DND-41 (cell line): Measurements from ENCODE around the gene SPATA31E1.

Experiments
- ATAC-seq: fragments of 200-7000 bp; cut with Tn5 transposase; 3 replicates; pipeline ENCODE4 v1.9.1; 2021; ENCODE audit warnings: low read depth; ENCODE audit not compliant: insufficient read depth
- DNase-seq: peaks from one replicate; pipeline ENCODE4 v3.0.0-alpha.2; 2020
- H2AFZ ChIP-seq: 2 replicates; pipeline ENCODE4 v1.6.0; 2012; ENCODE audit warnings: low read depth, low read length
- H3K27ac ChIP-seq: 2 replicates; pipeline ENCODE4 v1.5.1; 2012; ENCODE audit warnings: low read length, inconsistent platforms
- H3K27me3 ChIP-seq: fragments of 200-600 bp; sonication (generic); 2 replicates; pipeline ENCODE4 v1.6.0; 2012; ENCODE audit warnings: low read length, mild to moderate bottlenecking, inconsistent platforms; ENCODE audit not compliant: insufficient read depth, poor library complexity
- H3K36me3 ChIP-seq: 2 replicates; pipeline ENCODE4 v1.5.1; 2012; ENCODE audit warnings: low read length, inconsistent platforms; ENCODE audit not compliant: insufficient read depth
- H3K4me1 ChIP-seq: 2 replicates; pipeline ENCODE4 v1.5.1; 2012; ENCODE audit warnings: mild to moderate bottlenecking, low read length; ENCODE audit not compliant: insufficient read depth
- H3K4me2 ChIP-seq: 2 replicates; pipeline ENCODE4 v1.6.0; 2012; ENCODE audit warnings: mild to moderate bottlenecking, moderate library complexity, low read length, inconsistent platforms; ENCODE audit not compliant: insufficient read depth
- H3K4me3 ChIP-seq, 2 experiments: fragments of 200-600 bp in 1 of 2; shearing (Covaris generic) in 1 of 2; 2 replicates each; pipeline ENCODE4 v1.5.1; 2012 to 2016; ENCODE audit warnings: inconsistent platforms in 2 of 2, low read length in 2 of 2, mild to moderate bottlenecking in 2 of 2, low read depth in 1 of 2, moderate library complexity in 1 of 2
- H3K79me2 ChIP-seq: 2 replicates; pipeline ENCODE4 v1.6.0; 2012; ENCODE audit warnings: low read length, inconsistent platforms; ENCODE audit not compliant: insufficient read depth
- H3K9ac ChIP-seq: 2 replicates; pipeline ENCODE4 v1.6.0; 2012; ENCODE audit warnings: low read depth, mild to moderate bottlenecking, inconsistent platforms, low read length, moderate library complexity
- H3K9me3 ChIP-seq: 2 replicates; pipeline ENCODE4 v1.5.1; 2012; ENCODE audit warnings: low read length, moderate library complexity, mild to moderate bottlenecking, inconsistent platforms; ENCODE audit not compliant: insufficient read depth, severe bottlenecking
- H4K20me1 ChIP-seq: 2 replicates; pipeline ENCODE4 v1.6.0; 2012; ENCODE audit warnings: low read length; ENCODE audit not compliant: insufficient read depth
- EZH2 ChIP-seq: IDR thresholded peaks from 3 replicates; pipeline ENCODE4 v1.6.1; 2012; ENCODE audit warnings: borderline replicate concordance, low read depth, mild to moderate bottlenecking, moderate library complexity, low read length, inconsistent platforms; ENCODE audit not compliant: severe bottlenecking
- TF ChIP-seq, protein P1 (sequence below): IDR thresholded peaks from 2 replicates; pipeline ENCODE4 v1.5.1; 2012; ENCODE audit warnings: borderline replicate concordance, low read length, moderate library complexity, mild to moderate bottlenecking; ENCODE audit not compliant: poor library complexity, severe bottlenecking; ENCODE audit errors: extremely low read depth

SPATA31E1 gene

DNA sequence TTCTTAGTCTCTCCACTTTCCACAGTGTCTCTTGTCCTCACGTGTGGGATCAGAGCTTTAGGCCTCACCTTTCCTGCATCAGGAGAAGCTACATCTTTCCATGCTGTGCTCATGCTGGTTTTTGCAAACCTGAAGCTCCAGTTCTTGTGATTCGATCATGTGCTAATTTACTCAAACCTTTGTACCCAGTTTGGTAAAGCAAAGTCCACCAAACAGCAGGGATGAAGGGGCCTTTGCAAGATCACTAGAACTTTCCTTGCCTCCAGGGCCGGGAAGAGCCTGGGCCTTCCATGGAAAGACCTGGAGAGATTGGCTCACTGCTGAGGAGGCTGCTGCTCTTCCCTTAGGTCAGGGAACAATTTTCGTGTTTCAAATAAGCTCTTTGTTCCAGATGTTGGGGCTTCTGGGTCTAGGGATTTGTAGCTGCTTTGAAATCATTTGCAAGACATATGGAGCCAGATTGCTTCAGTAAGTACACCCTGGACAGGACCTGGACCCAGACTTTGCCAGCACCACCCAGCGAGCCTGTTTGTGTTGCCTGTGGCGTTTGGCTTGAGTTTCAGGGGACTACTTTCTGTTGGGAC lies 18.7 kb upstream of the SPATA31E1 start:
- no peaks in the 10 kb centered on the region for H3K9me3 ChIP-seq
- H3K9ac ChIP-seq = no peak overlapping the region
- H3K36me3 ChIP-seq = no peaks in the 10 kb centered on the region
- H3K27ac ChIP-seq = no peak overlapping the region
- H3K4me1 ChIP-seq = no peaks in the 10 kb centered on the region
- no peak overlapping the region for H2AFZ ChIP-seq
- no peaks in the 10 kb centered on the region for H3K79me2 ChIP-seq
- H4K20me1 ChIP-seq = no peaks in the 10 kb centered on the region
- no peak overlapping the region for H3K4me3 ChIP-seq
- ATAC-seq (no peak), DNase-seq (no peak)
- no peaks in the 10 kb centered on the region for H3K27me3 ChIP-seq
- no peak for TF ChIP-seq EZH2
- TF ChIP-seq, protein P1, sequence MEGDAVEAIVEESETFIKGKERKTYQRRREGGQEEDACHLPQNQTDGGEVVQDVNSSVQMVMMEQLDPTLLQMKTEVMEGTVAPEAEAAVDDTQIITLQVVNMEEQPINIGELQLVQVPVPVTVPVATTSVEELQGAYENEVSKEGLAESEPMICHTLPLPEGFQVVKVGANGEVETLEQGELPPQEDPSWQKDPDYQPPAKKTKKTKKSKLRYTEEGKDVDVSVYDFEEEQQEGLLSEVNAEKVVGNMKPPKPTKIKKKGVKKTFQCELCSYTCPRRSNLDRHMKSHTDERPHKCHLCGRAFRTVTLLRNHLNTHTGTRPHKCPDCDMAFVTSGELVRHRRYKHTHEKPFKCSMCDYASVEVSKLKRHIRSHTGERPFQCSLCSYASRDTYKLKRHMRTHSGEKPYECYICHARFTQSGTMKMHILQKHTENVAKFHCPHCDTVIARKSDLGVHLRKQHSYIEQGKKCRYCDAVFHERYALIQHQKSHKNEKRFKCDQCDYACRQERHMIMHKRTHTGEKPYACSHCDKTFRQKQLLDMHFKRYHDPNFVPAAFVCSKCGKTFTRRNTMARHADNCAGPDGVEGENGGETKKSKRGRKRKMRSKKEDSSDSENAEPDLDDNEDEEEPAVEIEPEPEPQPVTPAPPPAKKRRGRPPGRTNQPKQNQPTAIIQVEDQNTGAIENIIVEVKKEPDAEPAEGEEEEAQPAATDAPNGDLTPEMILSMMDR = no peak
- H3K4me2 ChIP-seq = no peak overlapping the region

DNA sequence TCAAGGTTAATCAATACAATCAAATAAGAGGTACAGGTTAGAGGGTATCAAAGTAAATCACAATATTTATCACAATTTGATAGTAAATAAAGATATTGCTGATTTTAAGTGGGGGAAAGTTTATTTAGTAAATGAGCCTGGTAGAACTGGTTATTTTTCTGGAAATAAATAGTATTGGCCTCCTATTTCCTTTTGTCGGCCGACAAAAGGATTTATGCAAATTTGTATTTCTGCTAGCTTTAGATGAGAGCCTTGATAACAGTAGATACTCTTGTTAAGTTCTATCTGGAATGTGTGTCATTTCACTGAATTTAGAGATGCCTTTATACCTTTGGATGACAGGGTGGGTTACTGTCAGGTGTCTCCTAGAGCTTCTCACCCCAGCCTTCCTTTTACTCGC lies 17.8 kb upstream of the SPATA31E1 start:
- no peak for ATAC-seq
- no peaks in the 10 kb centered on the region for H3K9me3 ChIP-seq
- H2AFZ ChIP-seq = no peak overlapping the region
- no peak overlapping the region for H3K9ac ChIP-seq
- TF ChIP-seq, protein P1 = no peak
- H3K4me2 ChIP-seq = no peak overlapping the region
- H3K4me3 ChIP-seq = no peak overlapping the region
- H4K20me1 ChIP-seq = no peaks in the 10 kb centered on the region
- H3K79me2 ChIP-seq = no peaks in the 10 kb centered on the region
- DNase-seq = no peak
- H3K4me1 ChIP-seq = no peaks in the 10 kb centered on the region
- H3K27me3 ChIP-seq = no peaks in the 10 kb centered on the region
- no peak overlapping the region for H3K27ac ChIP-seq
- H3K36me3 ChIP-seq = no peaks in the 10 kb centered on the region

DNA sequence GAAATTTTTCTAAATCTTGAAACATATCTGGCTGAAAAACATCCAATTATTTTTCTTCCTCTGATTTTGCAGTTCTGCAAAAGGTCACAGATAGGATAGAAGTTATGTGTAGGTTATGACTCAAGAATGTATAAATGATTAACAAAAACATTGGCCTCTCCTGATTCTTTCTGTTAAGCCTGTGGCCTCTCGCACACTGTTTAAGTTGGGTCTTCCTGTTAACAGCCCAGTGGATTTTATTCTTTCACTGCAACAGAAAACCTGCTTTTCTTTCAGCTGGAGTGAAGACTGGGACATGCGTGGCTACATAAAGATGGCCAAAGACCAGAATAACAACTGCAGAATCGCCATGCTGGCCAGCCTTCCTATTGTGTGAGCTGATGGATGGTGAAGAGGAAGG lies 17.1 kb upstream of the SPATA31E1 start:
- no peak for TF ChIP-seq EZH2
- TF ChIP-seq, protein P1 = no peak
- Histone ChIP-seq H3K79me2 (no peaks in the 10 kb centered on the region), H3K9ac (no peak overlapping the region), H4K20me1 (no peaks in the 10 kb centered on the region), H3K36me3 (no peaks in the 10 kb centered on the region), H3K9me3 (no peaks in the 10 kb centered on the region), H3K4me2 (no peak overlapping the region), H3K27me3 (no peaks in the 10 kb centered on the region), H3K4me1 (no peaks in the 10 kb centered on the region), H3K4me3 (no peak overlapping the region), H3K27ac (no peak overlapping the region), H2AFZ (no peak overlapping the region)
- DNase-seq = no peak
- ATAC-seq = no peak

DNA sequence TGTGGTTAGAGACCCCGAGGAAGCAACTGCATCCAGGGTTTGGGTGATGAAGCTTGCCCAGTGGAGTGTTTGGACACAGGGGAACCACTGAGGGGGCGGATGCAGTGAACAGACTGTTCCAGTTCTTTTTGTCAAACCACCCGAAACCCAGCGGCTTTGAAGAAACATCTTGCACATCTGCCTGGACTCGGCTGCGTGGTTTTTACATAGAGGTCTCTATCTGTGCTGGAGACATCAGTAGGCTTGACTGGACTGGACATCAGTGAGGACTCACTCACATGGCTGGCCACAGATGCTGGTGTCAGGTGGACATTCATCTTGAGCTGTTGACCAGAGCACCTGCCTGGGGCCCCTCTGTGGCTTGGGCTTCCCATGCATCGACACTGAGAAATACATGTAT lies 15.3 kb upstream of the SPATA31E1 start:
- no peak overlapping the region for H2AFZ ChIP-seq
- no peaks in the 10 kb centered on the region for H3K36me3 ChIP-seq

More for the DNA sequence above, 15.3 kb upstream of the SPATA31E1 start:
- TF ChIP-seq, protein P1 = no peak
- no peak for TF ChIP-seq EZH2
- DNase-seq (no peak), ATAC-seq (no peak)
- no peak overlapping the region for H3K27ac ChIP-seq
- H3K4me2 ChIP-seq = no peak overlapping the region
- H3K4me3 ChIP-seq = no peak overlapping the region
- H4K20me1 ChIP-seq = no peaks in the 10 kb centered on the region
- H3K79me2 ChIP-seq = no peaks in the 10 kb centered on the region
- H3K27me3 ChIP-seq = no peaks in the 10 kb centered on the region
- no peaks in the 10 kb centered on the region for H3K4me1 ChIP-seq
- H3K9me3 ChIP-seq = no peaks in the 10 kb centered on the region
- H3K9ac ChIP-seq = no peak overlapping the region
